Occipital lobe (tissue), 2 donors: Measurements from ENCODE around the gene CXCL1. TPM values are rescaled to one million over a fixed set of nuclear protein-coding genes. Genes with fewer than 3 reads are reported as not detected.

Experiments
- DNase-seq: peaks from one replicate; lab custom pipeline; 2025; lab: John Stamatoyannopoulos, UW
- total RNA-seq: library from RNA; depleted of rRNA; stranded (reverse); fragments of >200 nt; gene quantifications from one replicate; pipeline ENCODE4 v1.2.3, GENCODE V29; 2014

Gene CXCL1
- total RNA-seq, 1 donor from 2014 or later: 2.0 TPM

DNA sequence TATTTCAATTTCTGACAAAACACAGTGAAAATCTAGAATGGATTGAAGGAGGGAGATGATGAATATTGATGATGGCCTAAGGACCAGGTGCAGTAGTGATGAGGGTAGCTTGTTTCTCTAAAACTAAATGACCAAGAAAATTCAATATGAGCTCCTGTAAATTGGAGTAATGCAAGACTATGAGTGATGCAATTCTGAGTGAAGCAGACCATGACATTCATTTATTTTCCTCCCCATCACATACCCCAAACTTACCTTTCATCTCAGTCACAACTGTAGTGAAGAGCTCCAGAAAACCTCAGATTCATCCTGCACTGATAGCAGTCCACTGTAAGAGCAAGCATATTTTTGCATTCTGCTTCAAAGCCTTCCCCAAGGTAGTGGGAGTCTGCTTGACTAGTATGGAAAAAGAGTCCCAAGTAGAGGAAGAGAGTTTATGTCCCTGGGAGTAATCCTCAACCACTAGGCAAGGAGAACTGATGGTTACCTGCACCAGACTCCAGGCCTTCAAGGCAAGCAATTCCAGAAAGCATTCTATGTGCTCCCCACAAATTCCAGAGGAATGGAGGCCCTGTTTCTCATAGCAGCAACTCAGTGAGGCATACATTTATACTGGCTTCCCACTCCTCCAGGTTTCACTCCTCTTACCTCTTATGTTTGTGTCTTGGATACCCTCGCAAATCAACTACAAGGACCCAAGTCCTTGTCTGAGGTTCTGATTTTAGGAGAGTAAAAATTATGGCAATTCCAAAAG, 47.2 kb downstream of the CXCL1 start:
- no peak for DNase-seq

DNA sequence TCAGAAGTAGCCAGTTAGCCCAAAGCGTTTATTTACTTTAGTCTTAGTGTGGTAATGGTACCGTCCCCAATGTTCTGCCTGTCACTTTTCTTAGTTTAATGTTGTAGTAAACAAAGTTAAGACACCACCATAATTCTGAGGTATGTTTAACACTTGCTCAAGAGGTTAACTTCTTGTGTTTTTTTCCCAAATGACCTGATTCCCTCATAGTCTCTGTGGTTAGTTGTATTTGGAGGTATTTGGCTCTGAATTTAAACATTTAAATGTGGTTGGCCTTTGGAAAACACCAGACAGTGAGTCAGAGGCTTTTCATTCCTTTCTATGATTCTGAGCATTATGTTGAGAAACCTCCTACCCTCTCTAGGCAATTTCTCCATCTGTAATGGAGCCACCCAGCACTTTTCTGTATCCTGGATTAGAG, 47.9 kb downstream of the CXCL1 start:
- no peak for DNase-seq

DNA sequence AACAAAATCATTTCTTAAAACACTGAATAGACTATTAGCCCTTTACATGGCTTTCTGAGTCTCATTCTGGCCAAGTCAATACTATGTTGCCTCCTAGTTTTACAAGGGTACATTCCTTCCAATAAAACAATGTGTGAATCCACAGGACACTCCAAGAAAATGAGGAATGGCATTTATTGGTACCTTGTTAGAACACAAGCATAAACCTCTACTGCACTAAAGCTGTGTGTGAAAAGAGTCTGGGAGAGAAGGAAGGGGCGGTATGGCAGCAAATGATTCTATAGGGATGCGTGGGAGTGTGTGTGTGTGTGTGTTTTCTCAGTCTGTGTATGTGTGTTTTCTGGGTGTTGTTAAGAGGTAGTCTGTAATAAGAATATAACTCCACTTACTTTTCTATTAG, 48.9 kb downstream of the CXCL1 start:
- no peak for DNase-seq

DNA sequence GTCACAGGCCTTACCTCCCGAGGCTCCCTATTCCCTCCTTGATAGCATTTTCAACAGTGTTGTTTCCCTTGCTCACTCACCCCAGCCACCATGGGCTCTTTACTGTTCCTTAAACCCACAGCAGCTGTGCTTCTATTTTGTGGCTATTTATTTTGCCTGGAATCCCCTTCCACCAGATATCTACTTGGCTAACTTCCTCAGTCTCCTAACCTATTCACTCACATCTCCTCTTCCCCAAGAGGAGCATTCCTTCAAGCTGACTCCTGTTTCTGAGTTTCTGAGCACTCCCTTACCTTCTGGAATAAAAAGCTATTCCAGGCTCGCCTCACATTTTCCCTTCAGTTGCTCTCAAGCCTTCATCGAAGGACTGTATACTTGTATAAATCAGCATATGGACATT, 50.5 kb downstream of the CXCL1 start:
- DNase-seq: no peak

Other genes with a start within 250 kb of the CXCL1 start
- 0.31 TPM for gene RASSF6, start 249.0 kb upstream of the CXCL1 start, total RNA-seq
- gene CXCL8, start 128.8 kb upstream of the CXCL1 start, total RNA-seq: 5.1 TPM
- 0.62 TPM for gene CXCL6, start 32.7 kb upstream of the CXCL1 start, total RNA-seq
- gene PF4V1, start 16.1 kb upstream of the CXCL1 start, total RNA-seq: 2.5 TPM
- gene PF4, start 112.6 kb downstream of the CXCL1 start, total RNA-seq: not detected
- gene PPBP, start 118.8 kb downstream of the CXCL1 start, total RNA-seq: 5.9 TPM
- 0.16 TPM for gene CXCL5, start 129.3 kb downstream of the CXCL1 start, total RNA-seq
- 1.2 TPM for gene CXCL3, start 169.3 kb downstream of the CXCL1 start, total RNA-seq
- gene CXCL2, start 229.8 kb downstream of the CXCL1 start, total RNA-seq: 4.4 TPM